ENCODE measurements around the gene IL1F10.

Gene IL1F10

GRCh38 chr2:113067681-113068080, at the start of gene IL1F10:
Gene IL1F10, plus strand, starts transcription at chr2:113067970. Its CDS starts 4,769 bp downstream, at chr2:113072739.
- DNase-seq (ENCODE audit: low spot score): no peak

GRCh38 chr2:113018509-113018908, 49.3 kb upstream of the IL1F10 start:
- DNase-seq (ENCODE audit: low spot score): no peak

- DNase-seq (ENCODE audit: low spot score): no peak
These were observed 46.5 kb upstream of the IL1F10 start for GRCh38 chr2:113021312-113021711.

GRCh38 chr2:113024764-113025163, 43.0 kb upstream of the IL1F10 start:
- no peak for DNase-seq (ENCODE audit: low spot score)

- no peak for DNase-seq (ENCODE audit: low spot score)
These were observed 42.0 kb upstream of the IL1F10 start for GRCh38 chr2:113025737-113026136.

GRCh38 chr2:113027691-113028090, 40.1 kb upstream of the IL1F10 start:
- no peak for DNase-seq (ENCODE audit: low spot score)

GRCh38 chr2:113028112-113028511, 39.7 kb upstream of the IL1F10 start:
- no peak for DNase-seq (ENCODE audit: low spot score)

GRCh38 chr2:113032737-113033136, 35.0 kb upstream of the IL1F10 start:
- DNase-seq (ENCODE audit: low spot score): no peak

- no peak for DNase-seq (ENCODE audit: low spot score)
These were observed 33.8 kb upstream of the IL1F10 start for GRCh38 chr2:113034016-113034415.

- DNase-seq (ENCODE audit: low spot score): no peak
These were observed 31.0 kb upstream of the IL1F10 start for GRCh38 chr2:113036763-113037162.

GRCh38 chr2:113038291-113038690, 29.5 kb upstream of the IL1F10 start:
- DNase-seq (ENCODE audit: low spot score): no peak

- DNase-seq (ENCODE audit: low spot score): no peak
These were observed 28.6 kb upstream of the IL1F10 start for GRCh38 chr2:113039158-113039557.

GRCh38 chr2:113039719-113040118, 28.1 kb upstream of the IL1F10 start:
- DNase-seq (ENCODE audit: low spot score): no peak

GRCh38 chr2:113041871-113042270, 25.9 kb upstream of the IL1F10 start:
- DNase-seq (ENCODE audit: low spot score): no peak

GRCh38 chr2:113046465-113046864, 21.3 kb upstream of the IL1F10 start:
- DNase-seq (ENCODE audit: low spot score): no peak

GRCh38 chr2:113050921-113051895, 16.6 kb upstream of the IL1F10 start:
- DNase-seq (ENCODE audit: low spot score): no peak

GRCh38 chr2:113052396-113052917, 15.3 kb upstream of the IL1F10 start, which contains the start of gene IL36B:
Gene IL36B, minus strand, starts transcription at chr2:113052867.
- no peak for DNase-seq (ENCODE audit: low spot score)

- DNase-seq (ENCODE audit: low spot score): no peak
These were observed 14.1 kb upstream of the IL1F10 start for GRCh38 chr2:113053666-113054065.

GRCh38 chr2:113054066-113054465, 13.7 kb upstream of the IL1F10 start:
- no peak for DNase-seq (ENCODE audit: low spot score)

GRCh38 chr2:113056521-113056920, 11.2 kb upstream of the IL1F10 start:
- DNase-seq (ENCODE audit: low spot score): no peak

- DNase-seq (ENCODE audit: low spot score): no peak
These were observed 10.7 kb upstream of the IL1F10 start for GRCh38 chr2:113057117-113057516.

- DNase-seq (ENCODE audit: low spot score): no peak
These were observed 9.3 kb upstream of the IL1F10 start for GRCh38 chr2:113058411-113058994.

Measured in cerebellar cortex (tissue), 1 donor.